GM23338 (cell line): Measurements from ENCODE around the gene DHX58.

Source experiments
- CREB1 ChIP-seq: fragments of 250-450 bp; sonication (Bioruptor Pico); IDR thresholded peaks from 2 replicates; pipeline ENCODE4 v1.5.0; 2020; ENCODE audit warnings: low read depth, mild to moderate bottlenecking, moderate library complexity
- EZH2 ChIP-seq: fragments of 200-600 bp; sonication (generic); IDR thresholded peaks from one replicate; pipeline ENCODE4 v1.8.0; 2017; ENCODE audit warnings: antibody characterized with exemption, mild to moderate bottlenecking, low read depth; ENCODE audit not compliant: unreplicated experiment
- EZH2phosphoT487 ChIP-seq: fragments of 200-600 bp; sonication (generic); IDR thresholded peaks from one replicate; pipeline ENCODE4 v1.8.1; 2018; ENCODE audit warnings: antibody characterized with exemption; ENCODE audit not compliant: unreplicated experiment
- JUNB ChIP-seq: IDR thresholded peaks from one replicate; pipeline ENCODE4 v1.6.1; 2016; ENCODE audit warnings: antibody characterized with exemption; ENCODE audit not compliant: unreplicated experiment
- NANOG ChIP-seq: IDR thresholded peaks from 2 replicates; pipeline ENCODE4 v1.6.1; 2016; ENCODE audit warnings: antibody characterized with exemption, borderline replicate concordance
- POLR2AphosphoS5 ChIP-seq: IDR thresholded peaks from 2 replicates; pipeline ENCODE4 v1.6.1; 2016; ENCODE audit warnings: antibody characterized with exemption, low read depth
- STAT1 ChIP-seq: IDR thresholded peaks from one replicate; pipeline ENCODE4 v1.6.1; 2016; ENCODE audit warnings: antibody characterized with exemption; ENCODE audit not compliant: unreplicated experiment
- ZNF331 ChIP-seq: fragments of 250-450 bp; sonication (Bioruptor Pico); IDR thresholded peaks from 2 replicates; pipeline ENCODE4 v1.5.0; 2020; ENCODE audit warnings: low read depth, mild to moderate bottlenecking, moderate library complexity
- TF ChIP-seq, protein P1 (sequence below): fragments of 250-450 bp; sonication (Bioruptor Pico); IDR thresholded peaks from 2 replicates; pipeline ENCODE4 v1.5.0; 2020; ENCODE audit warnings: mild to moderate bottlenecking, moderate library complexity
- TF ChIP-seq, protein P2 (sequence below), 2 experiments: fragments of 200-600 bp in 1 of 2; sonication (generic) in 1 of 2; conservative IDR thresholded peaks; 2 replicates each; pipeline versions ENCODE4 v1.5.1 to v1.6.1; 2016 to 2017; ENCODE audit warnings: antibody characterized with exemption in 2 of 2, low read depth in 2 of 2, mild to moderate bottlenecking in 2 of 2, moderate library complexity in 1 of 2
- TF ChIP-seq, protein P3 (sequence below): IDR thresholded peaks from one replicate; pipeline ENCODE4 v1.6.1; 2018; ENCODE audit warnings: antibody characterized with exemption; ENCODE audit not compliant: unreplicated experiment
- TF ChIP-seq, protein P4 (sequence below): IDR thresholded peaks from 2 replicates; pipeline ENCODE4 v1.6.1; 2016; ENCODE audit warnings: antibody characterized with exemption

DNA sequence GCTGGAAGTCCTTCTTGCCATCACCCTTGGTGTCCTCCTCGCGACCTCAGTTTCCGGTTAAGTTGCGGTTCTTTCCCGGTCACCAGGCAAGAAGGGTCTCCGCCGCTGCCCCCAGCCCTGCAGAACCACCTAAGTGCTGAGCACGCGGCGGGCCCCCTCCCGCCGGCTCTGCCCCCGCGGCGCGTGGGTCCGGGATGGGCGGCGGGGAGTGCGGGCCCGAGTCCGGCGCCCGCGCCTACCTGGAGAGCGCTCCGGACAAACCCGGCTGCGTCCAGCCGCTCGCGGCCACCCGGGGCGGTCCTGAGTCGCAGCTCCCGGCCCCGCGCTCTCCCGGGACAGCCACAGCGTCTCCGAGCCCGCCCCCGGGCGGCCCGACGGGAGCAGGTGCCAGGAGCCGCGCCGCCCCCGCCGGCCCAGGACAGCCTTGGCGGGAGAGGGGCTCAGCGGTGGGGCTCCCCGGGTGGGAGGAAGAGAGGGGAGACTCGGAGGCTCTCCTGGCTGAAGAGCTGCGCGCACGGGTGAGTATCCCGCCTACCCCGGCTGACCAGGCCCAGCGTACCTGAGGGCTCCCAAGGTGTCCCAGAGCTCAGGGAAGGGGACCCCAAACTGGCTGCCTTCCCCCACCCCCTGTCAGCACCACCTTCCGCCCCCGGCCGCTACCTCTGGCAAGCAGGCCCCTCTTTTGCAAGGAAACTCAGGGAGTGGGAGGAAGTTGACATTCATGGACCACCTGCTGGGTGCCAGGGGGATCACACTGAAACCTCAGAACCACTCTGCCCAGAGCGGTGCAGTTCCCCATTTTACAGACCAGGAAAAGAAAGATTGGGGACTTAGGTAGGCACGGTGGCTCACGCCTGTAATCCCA lies 40.0 kb downstream of the DHX58 start:
- TF ChIP-seq, protein P1, sequence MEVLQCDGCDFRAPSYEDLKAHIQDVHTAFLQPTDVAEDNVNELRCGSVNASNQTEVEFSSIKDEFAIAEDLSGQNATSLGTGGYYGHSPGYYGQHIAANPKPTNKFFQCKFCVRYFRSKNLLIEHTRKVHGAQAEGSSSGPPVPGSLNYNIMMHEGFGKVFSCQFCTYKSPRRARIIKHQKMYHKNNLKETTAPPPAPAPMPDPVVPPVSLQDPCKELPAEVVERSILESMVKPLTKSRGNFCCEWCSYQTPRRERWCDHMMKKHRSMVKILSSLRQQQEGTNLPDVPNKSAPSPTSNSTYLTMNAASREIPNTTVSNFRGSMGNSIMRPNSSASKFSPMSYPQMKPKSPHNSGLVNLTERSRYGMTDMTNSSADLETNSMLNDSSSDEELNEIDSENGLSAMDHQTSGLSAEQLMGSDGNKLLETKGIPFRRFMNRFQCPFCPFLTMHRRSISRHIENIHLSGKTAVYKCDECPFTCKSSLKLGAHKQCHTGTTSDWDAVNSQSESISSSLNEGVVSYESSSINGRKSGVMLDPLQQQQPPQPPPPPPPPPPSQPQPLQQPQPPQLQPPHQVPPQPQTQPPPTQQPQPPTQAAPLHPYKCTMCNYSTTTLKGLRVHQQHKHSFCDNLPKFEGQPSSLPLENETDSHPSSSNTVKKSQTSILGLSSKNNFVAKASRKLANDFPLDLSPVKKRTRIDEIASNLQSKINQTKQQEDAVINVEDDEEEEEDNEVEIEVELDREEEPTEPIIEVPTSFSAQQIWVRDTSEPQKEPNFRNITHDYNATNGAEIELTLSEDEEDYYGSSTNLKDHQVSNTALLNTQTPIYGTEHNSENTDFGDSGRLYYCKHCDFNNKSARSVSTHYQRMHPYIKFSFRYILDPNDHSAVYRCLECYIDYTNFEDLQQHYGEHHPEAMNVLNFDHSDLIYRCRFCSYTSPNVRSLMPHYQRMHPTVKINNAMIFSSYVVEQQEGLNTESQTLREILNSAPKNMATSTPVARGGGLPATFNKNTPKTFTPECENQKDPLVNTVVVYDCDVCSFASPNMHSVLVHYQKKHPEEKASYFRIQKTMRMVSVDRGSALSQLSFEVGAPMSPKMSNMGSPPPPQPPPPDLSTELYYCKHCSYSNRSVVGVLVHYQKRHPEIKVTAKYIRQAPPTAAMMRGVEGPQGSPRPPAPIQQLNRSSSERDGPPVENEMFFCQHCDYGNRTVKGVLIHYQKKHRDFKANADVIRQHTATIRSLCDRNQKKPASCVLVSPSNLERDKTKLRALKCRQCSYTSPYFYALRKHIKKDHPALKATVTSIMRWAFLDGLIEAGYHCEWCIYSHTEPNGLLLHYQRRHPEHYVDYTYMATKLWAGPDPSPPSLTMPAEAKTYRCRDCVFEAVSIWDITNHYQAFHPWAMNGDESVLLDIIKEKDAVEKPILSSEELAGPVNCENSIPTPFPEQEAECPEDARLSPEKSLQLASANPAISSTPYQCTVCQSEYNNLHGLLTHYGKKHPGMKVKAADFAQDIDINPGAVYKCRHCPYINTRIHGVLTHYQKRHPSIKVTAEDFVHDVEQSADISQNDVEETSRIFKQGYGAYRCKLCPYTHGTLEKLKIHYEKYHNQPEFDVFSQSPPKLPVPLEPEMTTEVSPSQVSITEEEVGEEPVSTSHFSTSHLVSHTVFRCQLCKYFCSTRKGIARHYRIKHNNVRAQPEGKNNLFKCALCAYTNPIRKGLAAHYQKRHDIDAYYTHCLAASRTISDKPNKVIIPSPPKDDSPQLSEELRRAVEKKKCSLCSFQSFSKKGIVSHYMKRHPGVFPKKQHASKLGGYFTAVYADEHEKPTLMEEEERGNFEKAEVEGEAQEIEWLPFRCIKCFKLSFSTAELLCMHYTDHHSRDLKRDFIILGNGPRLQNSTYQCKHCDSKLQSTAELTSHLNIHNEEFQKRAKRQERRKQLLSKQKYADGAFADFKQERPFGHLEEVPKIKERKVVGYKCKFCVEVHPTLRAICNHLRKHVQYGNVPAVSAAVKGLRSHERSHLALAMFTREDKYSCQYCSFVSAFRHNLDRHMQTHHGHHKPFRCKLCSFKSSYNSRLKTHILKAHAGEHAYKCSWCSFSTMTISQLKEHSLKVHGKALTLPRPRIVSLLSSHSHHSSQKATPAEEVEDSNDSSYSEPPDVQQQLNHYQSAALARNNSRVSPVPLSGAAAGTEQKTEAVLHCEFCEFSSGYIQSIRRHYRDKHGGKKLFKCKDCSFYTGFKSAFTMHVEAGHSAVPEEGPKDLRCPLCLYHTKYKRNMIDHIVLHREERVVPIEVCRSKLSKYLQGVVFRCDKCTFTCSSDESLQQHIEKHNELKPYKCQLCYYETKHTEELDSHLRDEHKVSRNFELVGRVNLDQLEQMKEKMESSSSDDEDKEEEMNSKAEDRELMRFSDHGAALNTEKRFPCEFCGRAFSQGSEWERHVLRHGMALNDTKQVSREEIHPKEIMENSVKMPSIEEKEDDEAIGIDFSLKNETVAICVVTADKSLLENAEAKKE (CRISPR knock-in tag) = no peak
- TF ChIP-seq, protein P2, sequence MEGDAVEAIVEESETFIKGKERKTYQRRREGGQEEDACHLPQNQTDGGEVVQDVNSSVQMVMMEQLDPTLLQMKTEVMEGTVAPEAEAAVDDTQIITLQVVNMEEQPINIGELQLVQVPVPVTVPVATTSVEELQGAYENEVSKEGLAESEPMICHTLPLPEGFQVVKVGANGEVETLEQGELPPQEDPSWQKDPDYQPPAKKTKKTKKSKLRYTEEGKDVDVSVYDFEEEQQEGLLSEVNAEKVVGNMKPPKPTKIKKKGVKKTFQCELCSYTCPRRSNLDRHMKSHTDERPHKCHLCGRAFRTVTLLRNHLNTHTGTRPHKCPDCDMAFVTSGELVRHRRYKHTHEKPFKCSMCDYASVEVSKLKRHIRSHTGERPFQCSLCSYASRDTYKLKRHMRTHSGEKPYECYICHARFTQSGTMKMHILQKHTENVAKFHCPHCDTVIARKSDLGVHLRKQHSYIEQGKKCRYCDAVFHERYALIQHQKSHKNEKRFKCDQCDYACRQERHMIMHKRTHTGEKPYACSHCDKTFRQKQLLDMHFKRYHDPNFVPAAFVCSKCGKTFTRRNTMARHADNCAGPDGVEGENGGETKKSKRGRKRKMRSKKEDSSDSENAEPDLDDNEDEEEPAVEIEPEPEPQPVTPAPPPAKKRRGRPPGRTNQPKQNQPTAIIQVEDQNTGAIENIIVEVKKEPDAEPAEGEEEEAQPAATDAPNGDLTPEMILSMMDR (conservative IDR thresholded peaks at IDR 0.05; ENCODE audit: low read depth in 2 of 2) = no peak
- no peak for TF ChIP-seq EZH2
- no peak for TF ChIP-seq POLR2AphosphoS5
- TF ChIP-seq EZH2phosphoT487 = no peak
- no peak for TF ChIP-seq JUNB
- TF ChIP-seq ZNF331 (CRISPR knock-in tag) = no peak
- TF ChIP-seq, protein P3, sequence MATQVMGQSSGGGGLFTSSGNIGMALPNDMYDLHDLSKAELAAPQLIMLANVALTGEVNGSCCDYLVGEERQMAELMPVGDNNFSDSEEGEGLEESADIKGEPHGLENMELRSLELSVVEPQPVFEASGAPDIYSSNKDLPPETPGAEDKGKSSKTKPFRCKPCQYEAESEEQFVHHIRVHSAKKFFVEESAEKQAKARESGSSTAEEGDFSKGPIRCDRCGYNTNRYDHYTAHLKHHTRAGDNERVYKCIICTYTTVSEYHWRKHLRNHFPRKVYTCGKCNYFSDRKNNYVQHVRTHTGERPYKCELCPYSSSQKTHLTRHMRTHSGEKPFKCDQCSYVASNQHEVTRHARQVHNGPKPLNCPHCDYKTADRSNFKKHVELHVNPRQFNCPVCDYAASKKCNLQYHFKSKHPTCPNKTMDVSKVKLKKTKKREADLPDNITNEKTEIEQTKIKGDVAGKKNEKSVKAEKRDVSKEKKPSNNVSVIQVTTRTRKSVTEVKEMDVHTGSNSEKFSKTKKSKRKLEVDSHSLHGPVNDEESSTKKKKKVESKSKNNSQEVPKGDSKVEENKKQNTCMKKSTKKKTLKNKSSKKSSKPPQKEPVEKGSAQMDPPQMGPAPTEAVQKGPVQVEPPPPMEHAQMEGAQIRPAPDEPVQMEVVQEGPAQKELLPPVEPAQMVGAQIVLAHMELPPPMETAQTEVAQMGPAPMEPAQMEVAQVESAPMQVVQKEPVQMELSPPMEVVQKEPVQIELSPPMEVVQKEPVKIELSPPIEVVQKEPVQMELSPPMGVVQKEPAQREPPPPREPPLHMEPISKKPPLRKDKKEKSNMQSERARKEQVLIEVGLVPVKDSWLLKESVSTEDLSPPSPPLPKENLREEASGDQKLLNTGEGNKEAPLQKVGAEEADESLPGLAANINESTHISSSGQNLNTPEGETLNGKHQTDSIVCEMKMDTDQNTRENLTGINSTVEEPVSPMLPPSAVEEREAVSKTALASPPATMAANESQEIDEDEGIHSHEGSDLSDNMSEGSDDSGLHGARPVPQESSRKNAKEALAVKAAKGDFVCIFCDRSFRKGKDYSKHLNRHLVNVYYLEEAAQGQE = no peak
- no peak for TF ChIP-seq CREB1 (CRISPR knock-in tag)
- TF ChIP-seq STAT1 = no peak
- no peak for TF ChIP-seq NANOG
- TF ChIP-seq, protein P4, sequence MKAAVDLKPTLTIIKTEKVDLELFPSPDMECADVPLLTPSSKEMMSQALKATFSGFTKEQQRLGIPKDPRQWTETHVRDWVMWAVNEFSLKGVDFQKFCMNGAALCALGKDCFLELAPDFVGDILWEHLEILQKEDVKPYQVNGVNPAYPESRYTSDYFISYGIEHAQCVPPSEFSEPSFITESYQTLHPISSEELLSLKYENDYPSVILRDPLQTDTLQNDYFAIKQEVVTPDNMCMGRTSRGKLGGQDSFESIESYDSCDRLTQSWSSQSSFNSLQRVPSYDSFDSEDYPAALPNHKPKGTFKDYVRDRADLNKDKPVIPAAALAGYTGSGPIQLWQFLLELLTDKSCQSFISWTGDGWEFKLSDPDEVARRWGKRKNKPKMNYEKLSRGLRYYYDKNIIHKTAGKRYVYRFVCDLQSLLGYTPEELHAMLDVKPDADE = no peak
